LNCaP clone FGC (cell line): ENCODE data around the gene POLR1G.

ENCODE experiments used
- DNase-seq: peaks from one replicate; pipeline ENCODE4 v3.0.0-alpha.2; 2011; ENCODE audit warnings: low read depth
- H3K4me3 ChIP-seq: 2 replicates; pipeline ENCODE4 v1.5.1; 2011; ENCODE audit warnings: mild to moderate bottlenecking, low read depth, low read length, control low read depth
- CTCF ChIP-seq: IDR thresholded peaks from 2 replicates; pipeline ENCODE4 v1.5.1; 2012; ENCODE audit warnings: mild to moderate bottlenecking; ENCODE audit not compliant: control insufficient read depth, insufficient read depth; ENCODE audit errors: extremely low read depth

POLR1G gene, protein sequence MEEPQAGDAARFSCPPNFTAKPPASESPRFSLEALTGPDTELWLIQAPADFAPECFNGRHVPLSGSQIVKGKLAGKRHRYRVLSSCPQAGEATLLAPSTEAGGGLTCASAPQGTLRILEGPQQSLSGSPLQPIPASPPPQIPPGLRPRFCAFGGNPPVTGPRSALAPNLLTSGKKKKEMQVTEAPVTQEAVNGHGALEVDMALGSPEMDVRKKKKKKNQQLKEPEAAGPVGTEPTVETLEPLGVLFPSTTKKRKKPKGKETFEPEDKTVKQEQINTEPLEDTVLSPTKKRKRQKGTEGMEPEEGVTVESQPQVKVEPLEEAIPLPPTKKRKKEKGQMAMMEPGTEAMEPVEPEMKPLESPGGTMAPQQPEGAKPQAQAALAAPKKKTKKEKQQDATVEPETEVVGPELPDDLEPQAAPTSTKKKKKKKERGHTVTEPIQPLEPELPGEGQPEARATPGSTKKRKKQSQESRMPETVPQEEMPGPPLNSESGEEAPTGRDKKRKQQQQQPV

DNA sequence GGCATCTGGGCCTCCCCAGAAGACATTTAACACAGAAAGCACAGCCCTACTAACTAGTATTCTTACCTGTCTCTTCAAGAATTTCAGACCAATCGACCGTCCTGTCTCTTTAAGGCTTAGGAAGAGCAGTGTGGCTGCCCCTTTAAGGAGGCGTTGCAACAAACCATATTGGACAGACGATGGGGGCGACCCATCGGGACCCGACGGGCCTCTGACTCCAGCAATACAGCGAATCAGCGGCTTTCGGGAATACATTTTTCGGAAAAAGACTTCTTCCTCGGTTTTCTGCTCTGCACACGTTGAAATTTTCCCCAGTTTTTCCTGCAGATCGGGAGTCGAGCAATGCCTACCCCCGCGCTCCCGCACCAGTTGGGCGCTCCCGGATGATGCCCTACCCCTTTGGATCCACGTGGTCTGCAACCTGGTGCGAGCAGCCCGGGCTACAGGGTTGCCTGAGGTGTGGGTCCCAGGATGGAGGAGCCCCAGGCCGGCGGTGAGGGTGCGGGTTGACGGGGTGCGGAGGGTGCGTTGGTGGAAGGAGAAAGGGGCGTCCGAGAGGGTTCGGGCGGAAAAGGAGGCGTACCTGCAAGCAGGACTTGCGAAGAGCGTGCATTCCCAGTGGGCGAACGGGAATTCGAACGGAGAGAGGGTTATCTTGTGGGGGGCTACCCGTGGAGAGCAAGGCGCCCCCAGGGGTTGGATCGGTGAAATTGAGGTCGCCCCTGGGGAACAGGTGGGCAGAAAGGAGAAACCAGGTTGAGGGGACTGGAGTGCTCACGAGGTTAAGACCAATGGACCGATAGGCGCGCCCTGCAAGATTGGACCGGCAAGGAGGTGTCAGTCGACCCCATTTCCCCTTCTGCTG is at the start of gene POLR1G:
Gene POLR1G (plus strand): TSS at position 419 of the 865 bp plus-strand sequence. CDS start 53 bp downstream, at position 472.
- DNase-seq: no peak
- no peak for TF ChIP-seq CTCF
- H3K4me3 ChIP-seq: peak within 1 kb of the TSS; percentile 92

DNA sequence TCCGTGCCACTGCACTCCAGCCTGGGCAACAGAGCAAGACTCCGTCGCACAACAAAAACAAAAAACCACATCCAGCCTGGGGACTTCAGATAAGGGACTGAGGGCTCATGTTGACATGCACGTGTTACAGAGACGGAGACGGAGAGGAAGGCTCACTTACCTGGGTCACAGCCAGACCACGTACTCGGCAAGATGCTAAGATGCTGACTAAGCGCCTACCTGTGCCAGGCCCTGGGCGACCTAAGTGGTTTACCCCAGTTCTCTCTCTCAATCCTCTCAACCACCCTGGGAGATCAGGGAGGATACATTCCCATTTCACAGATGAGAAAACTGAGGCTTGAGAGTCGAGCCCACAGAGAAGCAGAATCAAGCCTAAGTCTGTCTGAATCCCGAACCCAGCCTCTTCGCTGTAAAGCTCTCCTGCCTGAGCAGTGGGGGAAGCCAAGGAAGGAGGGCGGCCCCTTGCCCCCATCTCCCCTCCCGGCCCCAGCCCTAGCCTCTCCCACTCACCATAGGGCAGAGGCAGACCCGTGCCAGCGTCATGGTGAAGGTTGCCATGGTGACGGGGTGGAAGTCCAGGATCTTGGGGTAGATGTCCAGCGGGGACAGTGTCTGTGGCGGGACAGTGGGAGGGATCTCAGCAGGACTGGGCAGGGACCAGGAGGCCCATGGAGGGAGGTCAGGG is 49.5 kb upstream of the POLR1G start:
- TF ChIP-seq CTCF: no peak
- no peak for DNase-seq
- H3K4me3 ChIP-seq: no peak overlapping the region

GRCh38 chr19:45357445-45357783 is 49.0 kb upstream of the POLR1G start:
- DNase-seq: no peak
- no peak for TF ChIP-seq CTCF
- no peak overlapping the region for H3K4me3 ChIP-seq

GRCh38 chr19:45358213-45358792 is 48.1 kb upstream of the POLR1G start:
- no peak for DNase-seq
- no peak for TF ChIP-seq CTCF
- no peak overlapping the region for H3K4me3 ChIP-seq

DNA sequence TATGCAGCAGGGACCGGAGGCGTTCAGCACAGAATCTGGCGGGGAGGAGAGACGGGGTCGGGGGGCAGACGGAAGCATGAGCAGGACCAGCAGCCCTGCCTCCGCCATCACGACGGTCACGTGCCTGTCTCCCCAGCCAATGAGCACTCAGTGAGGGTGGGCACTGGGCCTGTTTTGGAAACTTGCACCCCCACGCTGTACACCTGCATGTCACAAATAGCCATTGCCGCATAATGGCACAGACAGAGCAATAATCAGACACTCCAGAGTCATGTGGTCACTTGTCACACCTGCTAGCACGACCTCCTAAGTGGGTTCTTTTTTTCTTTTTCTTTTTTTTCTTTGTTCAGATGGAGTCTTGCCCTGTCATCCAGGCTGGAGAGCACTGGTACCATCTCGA is 44.8 kb upstream of the POLR1G start:
- no peak for TF ChIP-seq CTCF
- DNase-seq: no peak
- H3K4me3 ChIP-seq: no peak overlapping the region

DNA sequence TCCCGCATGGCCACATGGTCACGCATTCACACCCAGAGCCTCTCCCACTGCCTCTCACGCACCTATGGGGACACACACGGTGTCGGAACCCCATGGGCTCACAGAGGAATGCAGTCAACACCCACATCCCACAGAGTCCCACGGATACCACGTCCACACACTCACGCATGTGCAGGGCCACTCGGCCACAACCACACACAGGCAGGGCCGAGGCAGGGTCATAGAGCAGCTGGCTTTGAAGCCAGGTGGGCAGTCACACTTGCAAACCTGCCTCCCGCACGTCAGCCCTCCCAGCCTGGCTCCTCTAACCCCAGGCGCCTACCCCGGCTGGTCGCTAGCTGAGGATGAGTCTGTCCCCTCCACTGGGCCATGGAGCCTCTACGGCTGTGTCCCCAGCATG is 44.2 kb upstream of the POLR1G start:
- TF ChIP-seq CTCF: no peak
- H3K4me3 ChIP-seq: no peak overlapping the region
- DNase-seq: no peak
